Loucy (cell line): ENCODE measurements around the gene SLC2A11.
A peak's percentile ranks its signal among the peaks of the same experiment; 100 is the strongest.
"Not testable (repeated sequence)": the region's sequence is repeated elsewhere in the genome, so short reads cannot be mapped to it uniquely, and the experiment has no call there.

ENCODE experiments used
- H2AFZ ChIP-seq: fragments of 200-600 bp; sonication (generic); 2 replicates; pipeline ENCODE4 v1.6.0; 2016; ENCODE audit warnings: antibody characterized with exemption, mild to moderate bottlenecking, low read length, moderate library complexity
- H3F3A ChIP-seq: fragments of 200-600 bp; 2 replicates; pipeline ENCODE4 v1.6.0; 2016; ENCODE audit warnings: antibody characterized with exemption, low read depth, mild to moderate bottlenecking
- H3K27me3 ChIP-seq: fragments of 200-600 bp; sonication (generic); 2 replicates; pipeline ENCODE4 v1.6.1; 2014; ENCODE audit warnings: low read length, mild to moderate bottlenecking; ENCODE audit not compliant: insufficient read depth, poor library complexity, severe bottlenecking
- H3K36me3 ChIP-seq: fragments of 200-600 bp; sonication (generic); 2 replicates; pipeline ENCODE4 v1.6.1; 2016; ENCODE audit warnings: low read length; ENCODE audit not compliant: insufficient read depth
- H3K4me1 ChIP-seq: fragments of 200-600 bp; sonication (generic); 2 replicates; pipeline ENCODE4 v1.5.1; 2014; ENCODE audit warnings: low read length, mild to moderate bottlenecking; ENCODE audit not compliant: insufficient read depth, poor library complexity, severe bottlenecking
- H3K4me2 ChIP-seq: fragments of 200-600 bp; sonication (generic); 2 replicates; pipeline ENCODE4 v1.6.0; 2014; ENCODE audit warnings: antibody characterized with exemption, low read length, low read depth, mild to moderate bottlenecking; ENCODE audit not compliant: poor library complexity, severe bottlenecking
- H3K4me3 ChIP-seq: fragments of 200-600 bp; sonication (generic); 2 replicates; pipeline ENCODE4 v1.5.1; 2014; ENCODE audit warnings: low read length, mild to moderate bottlenecking, mixed read lengths; ENCODE audit not compliant: poor library complexity, severe bottlenecking
- H3K79me2 ChIP-seq: fragments of 200-600 bp; sonication (generic); 2 replicates; pipeline ENCODE4 v1.6.1; 2014; ENCODE audit warnings: low read length; ENCODE audit not compliant: insufficient read depth
- H3K9ac ChIP-seq: fragments of 200-600 bp; sonication (generic); 2 replicates; pipeline ENCODE4 v1.6.0; 2014; ENCODE audit warnings: mild to moderate bottlenecking, low read depth, low read length, moderate library complexity; ENCODE audit not compliant: poor library complexity, severe bottlenecking
- H3K9me2 ChIP-seq: fragments of 200-600 bp; sonication (generic); replicated peaks from 2 replicates; pipeline ENCODE4 v1.6.1; 2016; ENCODE audit warnings: low read depth, low read length, mixed read lengths
- H3K9me3 ChIP-seq: fragments of 200-600 bp; sonication (generic); 2 replicates; pipeline ENCODE4 v1.6.1; 2014; ENCODE audit warnings: mild to moderate bottlenecking, antibody characterized with exemption, low read length, low read depth; ENCODE audit not compliant: insufficient read depth
- H4K20me1 ChIP-seq: fragments of 200-600 bp; sonication (generic); 2 replicates; pipeline ENCODE4 v1.6.0; 2014; ENCODE audit warnings: antibody characterized with exemption, low read length, mild to moderate bottlenecking; ENCODE audit not compliant: insufficient read depth, poor library complexity, severe bottlenecking
- EZH2phosphoT487 ChIP-seq: fragments of 200-600 bp; IDR thresholded peaks from 2 replicates; pipeline ENCODE4 v1.6.1; 2018; ENCODE audit warnings: antibody characterized with exemption, mild to moderate bottlenecking, moderate library complexity, borderline replicate concordance
- TF ChIP-seq, protein P1 (sequence below): fragments of 200-600 bp; sonication (generic); conservative IDR thresholded peaks from 2 replicates; pipeline ENCODE4 v1.5.1; 2014; ENCODE audit warnings: mild to moderate bottlenecking, antibody characterized with exemption, low read length

SLC2A11 gene

DNA sequence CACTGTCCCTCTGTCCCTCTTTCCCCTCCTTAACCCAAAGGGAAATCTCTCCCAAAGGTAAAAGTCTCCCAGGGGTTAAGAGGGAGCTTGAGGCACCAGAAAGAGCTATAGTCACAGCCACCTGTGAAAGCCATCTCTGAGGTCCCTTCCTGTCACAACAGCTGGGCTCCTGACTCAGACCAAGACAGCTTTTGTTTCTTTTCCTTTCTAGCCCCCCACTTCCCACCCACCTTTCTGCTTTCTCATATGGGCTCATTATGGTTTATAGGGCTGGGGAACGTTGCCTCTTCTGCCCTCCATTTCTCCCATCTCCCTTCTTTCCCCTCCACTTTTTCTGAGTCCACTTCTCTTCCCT lies 55.6 kb downstream of the SLC2A11 start:
- H3K4me2 ChIP-seq = peak overlapping the region; percentile 94
- H3K27me3 ChIP-seq = peaks cover 4% of the 10 kb centered on the region
- TF ChIP-seq EZH2phosphoT487 = no peak
- TF ChIP-seq, protein P1, sequence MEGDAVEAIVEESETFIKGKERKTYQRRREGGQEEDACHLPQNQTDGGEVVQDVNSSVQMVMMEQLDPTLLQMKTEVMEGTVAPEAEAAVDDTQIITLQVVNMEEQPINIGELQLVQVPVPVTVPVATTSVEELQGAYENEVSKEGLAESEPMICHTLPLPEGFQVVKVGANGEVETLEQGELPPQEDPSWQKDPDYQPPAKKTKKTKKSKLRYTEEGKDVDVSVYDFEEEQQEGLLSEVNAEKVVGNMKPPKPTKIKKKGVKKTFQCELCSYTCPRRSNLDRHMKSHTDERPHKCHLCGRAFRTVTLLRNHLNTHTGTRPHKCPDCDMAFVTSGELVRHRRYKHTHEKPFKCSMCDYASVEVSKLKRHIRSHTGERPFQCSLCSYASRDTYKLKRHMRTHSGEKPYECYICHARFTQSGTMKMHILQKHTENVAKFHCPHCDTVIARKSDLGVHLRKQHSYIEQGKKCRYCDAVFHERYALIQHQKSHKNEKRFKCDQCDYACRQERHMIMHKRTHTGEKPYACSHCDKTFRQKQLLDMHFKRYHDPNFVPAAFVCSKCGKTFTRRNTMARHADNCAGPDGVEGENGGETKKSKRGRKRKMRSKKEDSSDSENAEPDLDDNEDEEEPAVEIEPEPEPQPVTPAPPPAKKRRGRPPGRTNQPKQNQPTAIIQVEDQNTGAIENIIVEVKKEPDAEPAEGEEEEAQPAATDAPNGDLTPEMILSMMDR = no peak
- no peaks in the 10 kb centered on the region for H3F3A ChIP-seq
- H3K9me2 ChIP-seq = no peaks in the 10 kb centered on the region
- peaks cover 44% of the 10 kb centered on the region for H3K4me1 ChIP-seq
- H4K20me1 ChIP-seq = no peaks in the 10 kb centered on the region
- H3K79me2 ChIP-seq = peaks cover 11% of the 10 kb centered on the region; the same call in 1 of the 2 replicates
- no peaks in the 10 kb centered on the region for H3K9me3 ChIP-seq
- peak overlapping the region; percentile 97 for H3K9ac ChIP-seq
- peak overlapping the region; percentile 79 for H3K4me3 ChIP-seq
- H3K36me3 ChIP-seq = no peaks in the 10 kb centered on the region
- H2AFZ ChIP-seq = peak overlapping the region; percentile 36; the same call in 1 of the 2 replicates

DNA sequence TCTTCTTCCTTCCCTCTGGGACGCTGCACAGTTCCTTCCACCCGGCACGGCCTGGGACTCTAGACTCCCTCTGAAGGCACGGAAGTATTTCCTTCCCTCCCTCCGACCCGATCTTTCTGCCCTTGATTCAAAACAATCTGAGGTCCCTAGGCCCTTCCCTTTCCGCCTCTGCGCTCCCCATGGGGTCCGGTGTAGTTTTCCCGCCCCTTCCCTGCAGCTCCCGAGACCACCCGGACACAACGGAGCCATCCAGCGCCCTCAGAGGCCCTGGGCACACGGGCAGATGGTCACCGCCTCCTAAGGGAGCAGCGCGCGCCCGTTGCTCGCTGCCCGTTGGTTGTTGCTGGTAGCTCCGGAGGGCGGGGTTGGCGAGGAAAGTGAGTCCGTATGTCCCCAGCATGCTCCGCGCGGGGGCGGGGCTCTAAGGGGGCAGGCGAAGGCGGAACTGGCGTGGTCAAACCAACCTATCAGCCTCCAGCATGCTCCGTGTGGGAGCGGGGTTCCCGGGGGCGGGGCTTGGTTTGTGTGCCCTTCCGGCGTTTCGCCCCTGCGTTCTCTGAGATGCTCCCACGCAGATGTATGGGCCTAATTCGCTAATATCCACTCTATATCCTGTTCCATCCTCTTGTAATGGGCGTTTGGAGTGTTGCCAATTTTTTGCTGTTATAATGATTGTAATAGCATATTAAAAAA lies 56.1 kb downstream of the SLC2A11 start:
- Histone ChIP-seq H3K4me1 (peaks cover 44% of the 10 kb centered on the region), H3K9me2 (no peaks in the 10 kb centered on the region), H3K4me3 (peak overlapping the region; percentile 79), H2AFZ (peak overlapping the region; percentile 36; the same call in 1 of the 2 replicates), H3K79me2 (peaks cover 11% of the 10 kb centered on the region; the same call in 1 of the 2 replicates), H3K36me3 (no peaks in the 10 kb centered on the region), H3K9ac (peak overlapping the region; percentile 97), H4K20me1 (no peaks in the 10 kb centered on the region), H3K4me2 (peak overlapping the region; percentile 94), H3K9me3 (no peaks in the 10 kb centered on the region), H3K27me3 (peaks cover 4% of the 10 kb centered on the region), H3F3A (no peaks in the 10 kb centered on the region)
- TF ChIP-seq, protein P1 = no peak
- TF ChIP-seq EZH2phosphoT487 = no peak

DNA sequence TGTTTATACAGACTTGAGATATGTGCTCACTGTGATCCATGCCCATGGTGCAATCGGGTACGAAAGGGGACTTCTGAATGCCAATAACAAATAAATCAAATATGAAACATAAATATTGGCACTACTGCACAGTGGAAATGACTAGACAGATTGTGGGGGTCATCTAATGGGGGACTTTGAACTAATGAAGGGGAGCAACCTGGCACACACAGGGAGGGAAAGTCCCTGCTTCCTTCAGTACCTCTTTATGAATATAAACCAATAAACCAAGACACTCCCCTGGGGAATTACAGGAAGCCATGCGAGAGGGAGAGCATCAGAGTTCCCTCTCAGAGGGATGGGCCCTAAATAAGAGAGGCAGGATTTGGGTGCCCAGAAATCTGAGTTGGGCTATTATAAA lies 57.6 kb downstream of the SLC2A11 start:
- H3K27me3 ChIP-seq = peaks cover 4% of the 10 kb centered on the region
- no peak for TF ChIP-seq EZH2phosphoT487
- no peak overlapping the region for H3K4me3 ChIP-seq
- no peaks in the 10 kb centered on the region for H3K36me3 ChIP-seq
- H2AFZ ChIP-seq = no peak overlapping the region
- peak overlapping the region; percentile 72 for H3K4me2 ChIP-seq
- peaks cover 44% of the 10 kb centered on the region for H3K4me1 ChIP-seq
- peaks cover 11% of the 10 kb centered on the region; the same call in 1 of the 2 replicates for H3K79me2 ChIP-seq
- no peaks in the 10 kb centered on the region for H3K9me2 ChIP-seq
- H3K9ac ChIP-seq = peak overlapping the region; percentile 18
- H3K9me3 ChIP-seq = no peaks in the 10 kb centered on the region
- H4K20me1 ChIP-seq = no peaks in the 10 kb centered on the region
- no peaks in the 10 kb centered on the region for H3F3A ChIP-seq

DNA sequence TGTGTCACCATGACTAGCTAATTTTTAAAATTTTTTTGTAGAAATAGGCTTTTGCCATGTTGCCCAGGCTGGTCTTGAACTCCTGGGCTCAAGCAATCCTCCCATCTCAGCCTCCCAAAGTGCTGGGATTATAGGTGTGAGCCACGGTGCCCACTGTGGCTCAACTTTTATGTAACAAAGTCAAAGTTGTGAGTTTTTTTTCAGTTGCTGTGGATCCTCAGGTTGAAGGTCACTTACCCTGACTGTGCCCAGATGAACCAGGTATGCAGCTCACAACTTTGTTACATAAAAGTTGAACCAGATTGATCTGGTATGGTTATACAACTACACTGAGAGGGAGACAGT lies 62.6 kb downstream of the SLC2A11 start:
- not testable (repeated sequence) for H4K20me1 ChIP-seq, H3K79me2 ChIP-seq, H3K9me3 ChIP-seq, H3F3A ChIP-seq, H3K27me3 ChIP-seq, H3K4me3 ChIP-seq, H3K9me2 ChIP-seq, H3K36me3 ChIP-seq, H3K4me2 ChIP-seq, H3K9ac ChIP-seq, H2AFZ ChIP-seq
- H3K4me1 ChIP-seq = peaks cover 11% of the 10 kb centered on the region

DNA sequence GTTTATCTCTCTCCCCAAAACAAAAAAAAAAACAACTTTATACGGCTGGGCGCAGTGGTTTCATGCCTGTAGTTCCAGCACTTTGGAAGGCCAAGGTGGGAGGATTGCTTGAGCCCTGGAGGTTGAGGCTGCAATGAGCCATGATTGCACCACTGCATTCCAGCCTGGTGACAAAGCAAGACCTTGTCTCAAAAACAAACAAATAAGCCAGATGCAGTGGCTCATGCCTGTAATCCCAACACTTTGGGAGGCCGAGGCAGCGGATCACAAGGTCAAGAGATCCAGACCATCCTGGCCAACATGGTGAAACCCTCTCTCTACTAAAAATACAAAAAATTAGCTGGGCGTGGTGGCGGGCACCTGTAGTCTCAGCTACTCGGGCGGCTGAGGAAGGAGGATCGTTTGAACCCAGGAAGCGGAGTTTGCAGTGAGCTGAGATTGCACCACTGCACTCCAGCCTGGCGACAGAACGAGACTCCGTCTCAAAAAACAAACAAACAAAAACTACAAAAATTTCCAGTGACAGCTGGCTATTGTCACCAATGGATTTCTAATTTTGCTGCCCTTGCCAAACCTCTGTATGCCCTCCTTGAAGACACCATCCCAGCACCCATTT lies 64.0 kb downstream of the SLC2A11 start:
- not testable (repeated sequence) for H2AFZ ChIP-seq

More for the DNA sequence above, 64.0 kb downstream of the SLC2A11 start:
- not testable (repeated sequence) for H3K4me1 ChIP-seq, H3K9me2 ChIP-seq, H3K9ac ChIP-seq, H3K27me3 ChIP-seq, H3F3A ChIP-seq, H3K36me3 ChIP-seq, H4K20me1 ChIP-seq, H3K9me3 ChIP-seq, H3K79me2 ChIP-seq, H3K4me2 ChIP-seq, H3K4me3 ChIP-seq
